ENCODE data around the gene MACROD2.

- TF ChIP-seq PATZ1 (CRISPR knock-in tag; IDR thresholded peaks at IDR 0.05; ENCODE audit: borderline replicate concordance) (no peak), ZNF8 (CRISPR knock-in tag; IDR thresholded peaks at IDR 0.05) (no peak)
Observed at GRCh38 chr20:15288106-15288505, 1292.8 kb downstream of the MACROD2 start.
